A172 (cell line): ENCODE results near the gene CFAP251. TPM values are rescaled to one million over a fixed set of nuclear protein-coding genes. Genes with fewer than 3 reads are reported as not detected.

Experiments
- total RNA-seq: library from RNA; depleted of rRNA; stranded (reverse); fragments of >200 nt; shearing (Covaris generic); gene quantifications from 2 replicates; pipeline ENCODE4 v1.2.3, GENCODE V29; 2014; rRNA removed

The CFAP251 gene
- total RNA-seq, 1 experiment from 2014 or later = 3.8 TPM

Other genes with a start within 250 kb of the CFAP251 start
- gene MORN3, start 248.9 kb upstream of the CFAP251 start, total RNA-seq = 0.02 and 1.5 TPM in 2 replicates
- gene TMEM120B, start 205.8 kb upstream of the CFAP251 start, total RNA-seq = 4.6 and 5.5 TPM in 2 replicates
- gene RHOF, start 124.9 kb upstream of the CFAP251 start, total RNA-seq = 1.8 and 2.7 TPM in 2 replicates
- gene SETD1B, start 114.6 kb upstream of the CFAP251 start, total RNA-seq = 1.9 and 2.4 TPM in 2 replicates
- gene HPD, start 59.7 kb upstream of the CFAP251 start, total RNA-seq = 0.12 and 1.2 TPM in 2 replicates
- gene PSMD9, start 29.8 kb upstream of the CFAP251 start, total RNA-seq = 93.2 and 143 TPM in 2 replicates
- 6.9 and 7.6 TPM in 2 replicates for gene BCL7A, start 103.3 kb downstream of the CFAP251 start, total RNA-seq
- gene MLXIP, start 160.2 kb downstream of the CFAP251 start, total RNA-seq = 5.4 and 10.1 TPM in 2 replicates